Activated CD4-positive, alpha-beta T cell treated with anti-CD3 and anti-CD28 coated beads, Interleukin-2, amount 50 U/mL, for 48 hours (primary cell): ENCODE results near the gene SAMSN1.
"Not testable (repeated sequence)": the region's sequence is repeated elsewhere in the genome, so short reads cannot be mapped to it uniquely, and the experiment has no call there.

Source experiments
- DNase-seq, 2 experiments: peaks; one replicate each; pipeline ENCODE4 v3.0.0-alpha.2; 2020

SAMSN1 gene

GRCh38 chr21:14527696-14528652 is 18.1 kb downstream of the SAMSN1 start:
- DNase-seq = no peak

GRCh38 chr21:14526836-14527695 is 19.0 kb downstream of the SAMSN1 start:
- DNase-seq = no peak

GRCh38 chr21:14526199-14526598 is 19.9 kb downstream of the SAMSN1 start:
- no peak for DNase-seq

- peak; percentile 48 to 60 for DNase-seq
Measured at GRCh38 chr21:14523234-14523633, 22.9 kb downstream of the SAMSN1 start.

- no peak for DNase-seq
Measured at GRCh38 chr21:14522736-14523135, 23.4 kb downstream of the SAMSN1 start.

DNA sequence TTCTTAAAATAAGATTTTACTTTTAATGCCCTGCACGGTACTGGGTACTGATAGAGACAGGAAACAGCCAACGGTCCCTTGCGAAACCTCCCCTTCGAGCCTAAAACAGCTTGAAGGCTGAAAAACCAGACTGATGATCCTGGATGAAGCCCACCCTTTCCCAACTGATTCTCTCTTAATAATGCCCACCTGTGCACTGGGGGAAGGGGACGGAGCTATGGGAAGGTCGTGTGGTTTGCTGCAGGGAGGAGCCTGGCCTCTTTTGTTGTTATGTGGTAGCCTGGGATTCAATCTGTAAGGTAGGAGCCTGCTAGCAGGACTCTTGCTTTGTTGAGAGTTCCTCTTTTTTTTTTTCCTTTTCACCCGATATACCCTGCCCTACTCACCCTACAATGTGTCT is 25.6 kb downstream of the SAMSN1 start:
- no peak for DNase-seq

DNA sequence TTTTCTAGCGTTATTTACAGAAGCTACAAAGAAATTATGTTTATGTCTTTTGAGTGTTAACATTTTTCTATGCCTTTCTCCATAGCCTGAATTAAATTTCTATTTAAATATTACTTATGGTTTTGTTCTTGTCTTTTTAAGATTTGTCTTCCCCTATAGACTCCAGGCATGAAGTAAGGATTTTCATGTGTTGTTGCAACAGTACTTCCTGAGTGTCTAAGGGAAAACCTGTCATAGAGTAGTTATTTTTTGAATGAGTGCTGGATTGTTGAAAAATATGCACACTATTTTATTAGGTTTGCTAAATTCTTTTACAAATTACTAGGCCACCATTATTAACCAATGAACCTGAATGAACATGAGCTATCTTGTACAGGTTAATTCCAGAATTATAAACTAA is 27.1 kb downstream of the SAMSN1 start:
- DNase-seq = no peak

DNA sequence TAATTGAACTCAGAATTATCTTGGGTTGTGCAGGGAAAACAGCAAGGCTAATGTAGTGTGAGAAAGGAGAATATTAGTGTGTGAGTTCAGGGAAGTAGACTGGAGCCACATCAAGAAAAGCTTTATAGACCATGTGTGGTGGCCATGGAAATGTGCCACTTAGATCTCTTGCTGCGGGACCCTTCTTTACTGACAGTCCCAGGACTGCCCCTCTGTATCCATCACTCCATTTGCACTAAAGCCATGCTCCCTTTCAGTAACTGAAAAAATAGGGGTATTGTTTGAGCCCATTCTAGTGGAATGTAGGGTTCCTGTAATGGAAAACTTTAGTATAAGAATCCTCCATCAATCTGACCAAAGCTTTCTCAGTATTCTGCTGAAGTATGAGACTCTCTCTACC is 32.3 kb downstream of the SAMSN1 start:
- DNase-seq = no peak

GRCh38 chr21:14506859-14507457 is 39.2 kb downstream of the SAMSN1 start:
- not testable (repeated sequence) for DNase-seq

DNA sequence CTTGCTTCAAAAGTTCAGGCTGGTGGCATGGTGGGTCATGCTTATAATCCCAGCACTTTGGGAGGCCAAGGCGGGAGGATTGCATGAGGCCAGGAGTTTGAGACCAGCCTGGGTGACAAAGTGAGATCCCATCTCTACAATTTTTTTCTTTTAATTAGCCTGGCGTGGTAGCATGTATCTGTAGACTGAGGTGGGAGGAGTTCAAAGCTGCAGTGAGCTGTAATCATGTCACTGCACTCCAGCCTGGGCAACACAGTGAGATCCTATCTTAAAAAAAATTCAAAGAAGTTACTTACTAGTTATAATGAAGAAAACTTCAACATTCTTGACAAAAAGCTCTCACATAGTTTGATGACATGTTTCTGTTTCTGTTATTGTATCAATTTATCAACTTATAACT is 45.2 kb downstream of the SAMSN1 start:
- DNase-seq = no peak

DNA sequence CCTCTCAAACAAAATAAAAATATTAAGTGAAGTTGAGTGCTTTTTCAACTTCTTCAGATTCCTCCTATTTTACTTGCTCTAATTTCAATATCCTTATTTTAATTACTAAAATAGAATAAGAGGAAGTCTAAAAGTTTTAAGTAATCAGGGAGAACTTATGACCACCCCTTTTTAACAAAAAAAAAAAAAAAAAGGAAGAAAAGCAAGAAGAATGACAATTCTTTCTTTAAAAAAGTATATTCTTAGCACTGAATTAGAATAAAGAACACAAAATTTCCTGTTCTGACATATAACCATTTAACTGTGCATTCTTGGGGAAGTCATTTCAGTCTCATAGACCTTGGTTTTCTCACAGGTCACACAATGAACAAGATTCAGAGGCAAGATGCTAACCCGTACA is 46.8 kb downstream of the SAMSN1 start:
- DNase-seq = no peak

DNA sequence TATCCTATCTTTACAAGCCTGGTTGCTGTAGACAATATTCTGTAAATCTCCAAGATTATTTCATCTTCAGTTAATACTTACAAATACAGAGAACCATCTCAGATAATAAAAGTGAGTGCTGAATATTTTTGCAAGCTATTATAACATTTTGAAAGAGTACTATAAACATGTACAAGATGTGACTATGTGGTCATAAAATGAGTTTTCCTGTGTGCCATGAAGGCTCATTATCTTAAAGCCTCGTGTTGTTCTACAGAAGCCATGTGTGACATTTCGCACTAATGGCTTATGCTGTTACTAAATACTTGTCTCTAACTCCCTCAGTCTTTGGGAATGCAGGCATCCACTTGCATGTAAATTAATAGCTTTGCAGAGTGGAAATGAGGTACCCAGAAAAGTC is 48.3 kb downstream of the SAMSN1 start:
- no peak for DNase-seq

GRCh38 chr21:14495075-14495474 is 51.0 kb downstream of the SAMSN1 start:
- DNase-seq = no peak

- not testable (repeated sequence) for DNase-seq
Measured at GRCh38 chr21:14494181-14494580, 51.9 kb downstream of the SAMSN1 start.

GRCh38 chr21:14493731-14494130 is 52.4 kb downstream of the SAMSN1 start:
- no peak for DNase-seq

DNA sequence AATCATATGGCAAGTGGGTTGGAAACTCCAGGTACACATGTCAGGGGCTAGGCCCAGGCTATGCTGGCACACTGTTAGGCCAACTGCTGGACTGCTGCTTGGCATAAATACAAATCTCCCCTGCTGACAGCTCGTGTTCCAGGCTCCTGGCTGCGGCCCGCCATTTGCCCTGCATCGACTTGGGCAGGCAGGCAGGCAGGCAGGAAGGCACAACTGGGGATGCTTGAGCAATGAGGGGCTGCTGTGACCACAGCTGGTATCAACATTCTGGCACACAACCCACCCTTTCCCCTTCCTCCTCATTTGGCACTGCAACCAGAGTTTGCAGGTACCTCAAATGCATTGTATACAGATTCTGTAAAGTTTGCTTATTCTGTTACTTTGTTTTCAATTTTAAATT is 53.2 kb downstream of the SAMSN1 start:
- DNase-seq = no peak

GRCh38 chr21:14491269-14491681 is 54.8 kb downstream of the SAMSN1 start:
- DNase-seq = no peak

DNA sequence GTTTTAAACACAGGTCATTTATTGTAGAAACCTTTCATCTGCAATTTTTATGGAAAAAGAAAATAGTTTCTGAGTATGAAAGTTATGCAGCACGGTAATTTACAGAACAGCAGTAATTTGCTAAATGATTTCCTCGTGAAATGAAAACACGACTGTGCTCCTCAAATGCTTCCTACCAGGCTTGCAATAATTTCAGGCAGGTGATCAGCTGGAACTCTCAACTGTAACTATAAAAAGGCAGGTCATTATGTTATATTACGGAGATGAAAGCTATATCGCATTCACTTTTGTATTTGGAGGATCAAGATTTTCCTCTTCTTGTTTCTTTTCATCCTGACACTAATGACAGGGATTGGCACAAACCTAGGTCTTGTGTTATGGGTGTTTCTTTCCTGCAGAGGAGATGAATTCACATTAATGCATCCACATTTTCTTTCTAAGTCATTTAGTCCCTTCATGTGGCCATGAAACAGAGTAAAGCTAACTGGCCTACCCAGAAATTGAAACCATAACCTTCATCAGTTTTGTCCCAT is 57.4 kb downstream of the SAMSN1 start:
- DNase-seq = no peak

DNA sequence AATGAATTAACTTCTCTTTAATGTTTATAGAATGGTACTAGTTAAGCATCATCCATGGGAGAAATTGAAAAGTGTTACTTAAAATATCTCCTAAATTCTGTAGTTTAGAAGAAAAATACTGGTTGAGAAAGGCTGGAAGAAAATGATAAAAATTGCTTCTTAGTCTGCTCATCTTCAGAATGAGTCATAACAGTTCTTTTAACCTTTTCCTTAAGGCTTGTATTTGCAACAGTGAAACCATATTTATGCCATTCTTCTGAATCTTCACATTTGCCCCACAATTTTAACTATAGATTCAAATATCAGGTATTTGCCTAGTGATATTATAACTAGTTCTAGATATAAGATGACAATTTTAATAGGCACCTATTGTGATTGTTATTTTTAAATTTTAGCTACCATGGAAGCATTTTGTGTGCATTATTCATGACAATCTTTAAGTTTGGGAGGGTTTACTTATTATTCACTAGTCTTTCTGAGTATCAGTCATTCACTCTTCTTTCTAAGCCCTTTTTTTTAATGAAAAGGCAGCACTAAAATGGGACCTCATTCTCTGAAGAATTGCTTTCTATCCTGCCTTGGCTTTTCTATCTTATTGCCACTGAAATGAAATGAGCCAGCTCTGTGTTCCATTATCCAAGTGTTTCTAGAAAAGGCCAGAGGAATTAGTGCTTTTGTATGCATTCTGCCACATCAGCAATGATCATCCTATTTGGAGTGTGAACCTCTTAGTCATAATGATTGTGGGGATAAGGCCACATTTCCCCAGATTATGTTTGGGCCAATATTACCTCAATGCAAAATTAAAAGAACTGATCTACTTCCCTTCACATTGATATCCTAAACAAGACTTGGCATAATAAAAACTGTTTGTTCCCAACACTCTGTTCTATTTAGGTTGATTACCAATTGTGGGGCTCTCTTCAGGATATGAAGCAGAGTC is 58.4 kb downstream of the SAMSN1 start:
- no peak for DNase-seq

GRCh38 chr21:14486869-14487268 is 59.2 kb downstream of the SAMSN1 start:
- no peak for DNase-seq

GRCh38 chr21:14484188-14485009 is 61.7 kb downstream of the SAMSN1 start:
- DNase-seq = no peak
